Erythroblast (primary cell): ENCODE results near the gene CCNDBP1.

Source experiments
- GATA1 ChIP-seq: IDR thresholded peaks from 2 replicates; pipeline ENCODE4 v1.6.1; 2011; ENCODE audit warnings: low read depth, mild to moderate bottlenecking, control low read depth, low read length, moderate library complexity
- POLR2A ChIP-seq: IDR thresholded peaks from 2 replicates; pipeline ENCODE4 v1.6.1; 2011; ENCODE audit warnings: mild to moderate bottlenecking, low read length

- no peak for TF ChIP-seq POLR2A
- TF ChIP-seq GATA1, result no peak
Measured at GRCh38 chr15:43212951-43213350, 27.7 kb downstream of the CCNDBP1 start.
